Stromal cell of bone marrow (primary cell): ENCODE data around the gene NBPF20.
"Not testable (repeated sequence)": the region's sequence is repeated elsewhere in the genome, so short reads cannot be mapped to it uniquely, and the experiment has no call there.

Experiments used
- DNase-seq: peaks from one replicate; pipeline ENCODE4 v3.0.0-alpha.2; 2012; ENCODE audit warnings: low read depth

Gene NBPF20, protein sequence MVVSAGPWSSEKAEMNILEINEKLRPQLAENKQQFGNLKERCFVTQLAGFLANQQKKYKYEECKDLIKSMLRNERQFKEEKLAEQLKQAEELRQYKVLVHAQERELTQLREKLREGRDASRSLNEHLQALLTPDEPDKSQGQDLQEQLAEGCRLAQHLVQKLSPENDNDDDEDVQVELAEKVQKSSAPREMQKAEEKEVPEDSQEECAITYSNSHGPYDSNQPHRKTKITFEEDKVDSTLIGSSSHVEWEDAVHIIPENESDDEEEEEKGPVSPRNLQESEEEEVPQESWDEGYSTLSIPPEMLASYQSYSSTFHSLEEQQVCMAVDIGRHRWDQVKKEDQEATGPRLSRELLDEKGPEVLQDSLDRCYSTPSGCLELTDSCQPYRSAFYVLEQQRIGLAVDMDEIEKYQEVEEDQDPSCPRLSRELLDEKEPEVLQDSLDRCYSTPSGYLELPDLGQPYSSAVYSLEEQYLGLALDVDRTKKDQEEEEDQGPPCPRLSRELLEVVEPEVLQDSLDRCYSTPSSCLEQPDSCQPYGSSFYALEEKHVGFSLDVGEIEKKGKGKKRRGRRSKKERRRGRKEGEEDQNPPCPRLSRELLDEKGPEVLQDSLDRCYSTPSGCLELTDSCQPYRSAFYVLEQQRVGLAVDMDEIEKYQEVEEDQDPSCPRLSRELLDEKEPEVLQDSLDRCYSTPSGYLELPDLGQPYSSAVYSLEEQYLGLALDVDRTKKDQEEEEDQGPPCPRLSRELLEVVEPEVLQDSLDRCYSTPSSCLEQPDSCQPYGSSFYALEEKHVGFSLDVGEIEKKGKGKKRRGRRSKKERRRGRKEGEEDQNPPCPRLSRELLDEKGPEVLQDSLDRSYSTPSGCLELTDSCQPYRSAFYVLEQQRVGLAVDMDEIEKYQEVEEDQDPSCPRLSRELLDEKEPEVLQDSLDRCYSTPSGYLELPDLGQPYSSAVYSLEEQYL (N-terminal part only)

DNA sequence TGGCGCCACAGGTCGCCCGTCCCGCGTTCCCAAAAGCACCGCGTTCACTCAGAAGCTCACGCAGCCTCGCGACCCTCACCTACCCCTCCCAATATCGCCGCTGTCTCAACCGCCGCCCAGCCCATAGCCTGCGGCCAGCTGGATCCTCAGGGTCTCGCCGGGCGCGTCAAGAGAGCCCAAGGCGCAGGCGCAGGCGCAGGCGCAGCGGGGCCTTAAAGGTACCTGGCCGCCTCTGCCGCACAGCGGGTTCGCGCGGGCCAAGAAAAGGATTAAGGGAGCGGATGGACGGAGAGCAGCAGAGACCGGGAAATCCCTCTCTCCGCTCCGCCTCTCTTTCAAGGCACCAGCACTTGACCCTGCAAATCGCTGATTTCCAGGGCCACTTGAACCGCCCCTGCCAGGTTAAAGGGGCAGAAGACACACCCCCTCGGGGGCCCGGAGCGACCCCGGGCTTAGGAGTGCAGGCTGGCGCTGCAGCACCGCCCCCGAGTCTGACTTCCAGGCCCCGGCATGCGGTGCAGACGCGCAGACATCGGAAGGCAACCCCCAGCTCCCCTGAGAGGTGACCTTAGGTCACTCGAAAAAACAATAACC, at the start of gene NBPF20:
NBPF20 (minus strand) TSS at position 168 of the 594 bp plus-strand sequence. CDS start 20,331 bp downstream, outside the sequence.
- DNase-seq, result peak; percentile 33

DNA sequence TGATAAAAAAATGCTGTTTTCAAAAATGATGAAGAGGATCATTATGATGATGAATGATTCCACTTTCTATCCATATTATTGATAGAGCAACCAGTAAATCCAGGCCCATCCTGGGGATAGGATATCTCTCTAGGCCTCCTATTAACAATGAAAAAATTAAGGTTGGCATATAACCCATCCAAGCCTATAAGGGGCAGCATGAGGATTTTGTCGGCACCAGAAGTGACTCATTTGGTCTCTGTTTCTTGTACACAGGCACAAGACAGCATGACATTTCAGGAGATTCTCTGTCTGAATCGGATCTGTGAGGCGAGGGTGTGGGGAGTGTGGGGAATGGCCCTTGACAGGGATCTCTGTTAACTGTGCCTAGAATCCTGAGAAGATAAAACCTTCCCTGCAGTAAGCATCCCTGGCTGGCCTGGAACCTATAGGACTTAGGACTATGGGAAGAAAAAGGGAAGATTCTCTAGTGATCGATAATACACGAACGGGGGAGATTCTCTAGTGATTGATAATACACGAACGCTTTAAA, 49.5 kb upstream of the NBPF20 start:
- not testable (repeated sequence) for DNase-seq

DNA sequence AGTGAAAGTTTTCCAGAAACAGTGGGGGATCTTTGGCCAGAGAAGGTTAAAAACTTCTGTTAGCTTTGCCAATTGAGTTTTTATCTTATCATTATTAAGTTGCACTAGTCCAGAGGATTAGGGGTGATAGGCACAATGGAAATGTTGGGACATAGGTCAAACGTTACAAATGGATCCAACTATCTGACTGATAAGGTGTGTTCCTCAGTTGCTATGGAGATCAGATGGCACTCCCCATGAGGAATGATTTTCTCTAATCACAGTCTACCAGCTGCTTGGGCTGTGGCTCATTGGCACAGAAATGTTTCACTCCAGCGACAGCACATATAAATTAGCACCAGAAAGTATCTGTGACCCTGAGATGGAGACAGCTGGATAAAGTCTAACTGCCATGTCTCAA, 47.3 kb upstream of the NBPF20 start:
- not testable (repeated sequence) for DNase-seq

DNA sequence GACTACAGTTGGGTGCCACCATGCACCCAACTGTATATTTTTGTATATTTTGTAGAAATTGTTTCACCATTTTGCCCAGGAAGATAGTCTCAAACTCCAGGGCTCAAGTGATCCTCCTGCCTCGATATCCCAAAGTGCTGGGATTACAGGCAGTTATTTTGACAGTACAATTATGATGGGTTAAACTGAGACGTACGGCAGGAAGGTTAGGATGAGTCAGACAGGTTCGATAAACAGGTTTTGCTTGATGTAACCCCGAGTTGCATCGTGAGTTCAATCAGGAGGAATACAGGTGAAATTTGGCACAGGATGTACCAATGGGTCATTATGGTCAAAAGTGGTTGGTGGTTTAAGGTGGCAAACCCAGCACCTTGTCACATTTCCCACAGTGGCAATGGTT, 46.0 kb upstream of the NBPF20 start:
- DNase-seq, result not testable (repeated sequence)

DNA sequence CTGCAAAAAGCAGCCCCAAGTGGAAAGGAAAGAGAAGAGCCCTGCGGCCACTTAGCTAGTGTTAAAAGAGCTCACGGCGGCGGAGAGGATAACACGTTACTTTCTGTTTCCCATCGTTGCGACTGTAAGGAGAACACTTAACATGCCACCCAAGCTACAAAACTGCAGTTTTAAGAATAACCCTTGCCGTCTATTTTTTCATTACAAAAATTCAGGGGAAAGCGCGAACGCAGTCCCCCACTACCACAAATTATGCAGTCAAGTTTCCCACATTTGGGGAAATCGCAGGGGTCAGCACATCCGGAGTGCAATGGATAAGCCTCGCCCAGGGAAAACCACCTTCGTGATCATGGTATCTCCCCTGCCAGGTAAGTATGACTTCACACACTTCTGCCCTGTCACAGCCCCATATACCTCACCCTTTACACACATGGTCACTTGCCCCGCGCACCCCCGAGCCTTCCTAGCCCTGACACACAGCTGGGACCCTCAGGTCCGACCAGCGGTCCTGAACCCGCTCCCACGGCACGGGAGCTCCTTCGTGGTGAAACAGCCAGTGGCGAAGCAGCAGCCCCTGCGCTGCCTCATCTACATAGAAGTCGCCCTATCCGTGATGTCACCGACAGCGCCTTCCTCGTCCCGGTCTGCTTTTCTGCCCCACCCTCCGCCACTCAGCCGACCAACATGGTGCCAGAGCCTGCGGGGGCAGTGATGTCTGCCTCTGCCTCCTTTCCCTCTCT, 40.2 kb upstream of the NBPF20 start:
- DNase-seq, result peak; percentile 69

DNA sequence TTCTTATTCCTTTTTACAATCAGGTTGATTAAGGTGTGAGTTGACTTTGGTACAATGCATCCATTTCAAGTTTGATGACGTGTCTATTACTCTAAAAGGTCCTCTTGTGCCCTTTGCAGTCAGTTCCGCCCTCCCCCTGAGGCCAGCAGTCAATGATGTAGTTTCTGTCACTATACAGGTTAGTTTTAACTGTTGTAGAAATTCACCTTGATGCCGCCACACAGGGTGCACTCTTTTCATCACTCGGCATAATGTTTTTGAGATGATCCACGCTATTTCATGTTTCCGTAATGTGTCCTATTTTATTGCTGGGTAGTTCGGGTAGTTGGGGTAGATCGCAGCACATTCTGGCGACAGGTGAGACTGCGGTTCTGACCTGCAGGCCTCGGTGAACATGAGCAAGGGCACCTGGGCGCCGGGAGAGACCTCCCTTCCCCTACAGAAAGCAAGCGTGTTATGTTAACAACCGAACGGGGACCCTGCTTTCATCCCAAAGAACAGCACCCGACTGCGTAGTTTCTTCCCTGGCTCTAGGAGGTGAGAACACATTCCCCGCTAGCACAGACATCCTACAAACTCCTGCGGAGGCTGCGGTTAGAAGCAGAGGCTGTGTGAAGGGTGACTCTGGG, 39.4 kb upstream of the NBPF20 start:
- not testable (repeated sequence) for DNase-seq

DNA sequence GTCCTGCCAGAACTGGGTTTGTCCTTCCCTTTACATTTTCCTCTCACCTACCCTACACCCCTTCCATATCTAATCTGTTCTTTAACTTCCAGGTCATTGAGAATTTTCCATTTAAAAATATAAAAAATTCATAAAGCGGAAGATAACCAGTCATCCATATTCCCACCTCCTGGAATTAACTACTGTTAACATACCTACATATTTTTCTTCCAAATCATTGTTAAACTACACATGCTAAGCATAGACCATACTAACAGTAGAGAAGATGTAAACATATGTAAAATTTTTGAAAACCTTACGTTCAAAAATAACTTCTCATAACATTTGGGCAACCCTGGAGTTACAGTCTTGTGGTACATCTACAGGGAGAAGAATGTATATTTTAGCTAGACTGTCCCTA, 38.6 kb upstream of the NBPF20 start:
- not testable (repeated sequence) for DNase-seq

DNA sequence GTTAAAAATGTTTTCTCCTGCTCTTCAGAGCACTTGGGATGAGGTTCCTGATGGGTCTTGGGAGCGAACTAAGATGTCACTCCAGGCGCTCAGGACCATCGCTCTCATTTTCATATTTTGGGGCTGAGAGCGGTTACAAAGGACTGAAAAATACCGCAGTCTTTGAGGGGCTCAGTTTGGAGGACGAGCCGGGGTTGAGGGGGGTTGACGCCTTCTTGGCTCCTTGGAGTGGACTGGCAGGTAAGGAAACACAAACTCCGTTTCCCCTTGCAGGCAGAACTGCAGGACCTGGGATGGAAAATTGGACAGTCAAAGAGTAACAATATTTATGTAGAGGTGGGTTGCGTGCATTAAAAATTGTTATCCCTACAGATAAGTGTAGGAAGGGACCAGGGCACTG, 35.3 kb upstream of the NBPF20 start:
- DNase-seq, result not testable (repeated sequence)

DNA sequence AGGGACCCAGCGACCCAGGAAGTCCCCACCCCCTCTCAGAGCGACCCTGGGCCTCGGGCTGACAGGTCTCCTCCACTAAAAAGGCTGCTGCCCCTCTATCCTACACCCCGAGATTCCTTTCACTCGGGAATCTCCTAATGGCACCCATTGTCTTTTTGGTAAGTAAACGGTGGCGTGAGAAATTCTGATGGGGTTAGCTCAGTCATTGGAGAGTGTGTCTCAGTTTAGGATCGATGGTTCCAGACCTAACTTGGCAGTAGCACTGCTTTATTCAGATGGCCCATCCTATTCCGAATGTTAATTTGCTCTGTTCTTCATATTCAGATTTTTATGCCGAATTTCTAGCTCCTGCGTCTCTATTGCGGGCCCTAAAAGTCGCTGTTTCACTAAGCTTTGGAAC, 34.6 kb upstream of the NBPF20 start:
- DNase-seq, result not testable (repeated sequence)

DNA sequence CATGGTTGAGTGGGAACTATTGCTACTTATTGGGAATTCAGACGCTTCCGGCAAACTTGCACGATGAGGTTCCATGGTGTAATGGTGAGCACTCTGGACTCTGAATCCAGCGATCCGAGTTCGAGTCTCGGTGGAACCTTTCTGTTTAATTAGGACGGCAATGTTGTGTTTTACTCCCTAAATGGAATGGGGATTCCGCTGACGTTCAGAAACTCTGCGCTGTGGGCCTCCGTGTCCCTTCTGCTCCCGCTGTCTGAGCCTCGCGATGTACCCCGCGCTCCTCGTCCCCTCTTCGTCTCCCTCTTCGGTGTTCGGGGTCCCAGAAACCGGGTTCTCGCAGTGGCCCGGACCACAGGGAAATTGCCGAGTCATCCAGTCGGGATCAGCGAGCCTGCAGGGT, 34.2 kb upstream of the NBPF20 start:
- not testable (repeated sequence) for DNase-seq

DNA sequence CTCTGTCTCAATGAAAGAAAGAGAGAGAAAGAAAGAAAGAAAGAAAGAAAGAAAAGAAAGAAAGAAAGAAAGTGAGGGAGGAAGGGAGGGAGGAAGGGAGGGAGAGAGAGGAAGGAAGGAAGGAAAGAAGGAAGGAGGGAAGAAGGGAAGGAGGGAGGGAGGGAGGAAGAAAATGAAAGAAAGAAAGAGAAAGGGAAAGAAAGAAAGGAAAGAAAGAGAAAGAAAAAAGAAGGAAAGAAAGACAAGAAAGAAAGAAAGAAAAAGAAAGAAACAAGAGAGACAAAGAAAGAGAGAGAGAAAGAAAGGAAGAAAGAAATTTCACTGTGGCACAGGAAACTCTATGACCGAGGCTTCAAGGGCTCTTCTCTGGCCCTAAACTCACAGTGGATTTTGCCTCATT, 33.7 kb upstream of the NBPF20 start:
- not testable (repeated sequence) for DNase-seq

DNA sequence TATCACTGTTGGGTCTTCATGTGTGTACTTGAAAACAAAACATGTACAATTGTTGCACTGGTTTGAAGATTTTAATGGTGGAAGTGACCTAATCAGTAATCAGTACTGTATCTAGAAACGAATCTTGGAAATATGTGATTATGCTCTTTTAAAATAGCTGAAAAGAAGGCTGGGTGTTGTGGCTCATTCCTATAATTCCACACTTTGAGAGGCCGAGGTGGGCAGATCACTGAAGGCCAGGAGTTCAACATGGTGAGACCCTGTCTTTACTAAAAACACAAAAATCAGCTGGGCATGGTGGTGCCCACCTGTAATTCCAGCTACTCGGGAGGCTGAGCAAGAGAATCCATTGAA, 29.4 kb upstream of the NBPF20 start:
- not testable (repeated sequence) for DNase-seq

DNA sequence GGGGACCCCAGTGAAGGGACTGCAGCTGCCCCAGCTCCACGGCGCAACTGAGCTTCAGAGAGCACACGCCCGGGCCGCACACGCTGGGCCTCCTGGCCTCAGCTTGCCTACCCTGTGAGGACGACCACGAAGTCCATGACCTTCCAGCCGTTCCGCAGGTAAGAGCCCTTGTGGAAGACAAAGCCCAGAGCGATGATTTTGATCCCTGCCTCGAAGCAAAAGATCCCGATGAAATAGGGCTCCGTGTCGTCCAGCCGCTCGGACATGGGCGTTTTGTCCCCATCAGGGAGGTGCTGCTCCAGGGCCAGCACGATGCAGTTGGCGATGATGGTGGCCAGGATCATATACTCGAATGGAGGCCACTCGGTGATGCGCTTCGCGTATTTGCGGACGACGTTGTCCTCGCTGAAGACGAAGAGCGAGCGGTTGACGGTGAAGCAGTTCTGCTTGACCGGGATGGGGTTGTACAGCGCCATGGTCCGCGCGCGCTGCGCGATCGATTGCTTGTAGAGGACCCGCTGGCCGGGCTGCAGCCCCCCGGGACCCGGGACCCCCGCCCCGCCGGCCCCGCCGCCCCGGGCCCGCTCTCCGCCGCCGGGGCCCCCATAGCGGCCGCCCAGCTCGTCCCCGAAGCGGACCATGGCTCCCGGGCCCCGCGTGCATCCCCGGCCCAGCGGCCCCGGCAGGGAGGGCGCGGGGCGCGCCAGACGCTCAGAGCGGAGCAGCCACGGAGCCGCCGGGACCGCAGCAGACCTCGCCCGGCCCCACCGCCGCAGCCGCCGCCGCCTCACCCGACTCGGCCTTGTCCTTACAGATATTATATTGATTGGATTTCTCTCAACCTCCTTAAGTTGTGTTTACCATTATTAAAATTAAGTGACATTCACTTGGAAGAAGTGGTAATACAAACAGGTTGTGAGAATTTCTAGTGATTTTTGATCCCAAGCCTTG, 28.7 kb upstream of the NBPF20 start:
- not testable (repeated sequence) for DNase-seq

DNA sequence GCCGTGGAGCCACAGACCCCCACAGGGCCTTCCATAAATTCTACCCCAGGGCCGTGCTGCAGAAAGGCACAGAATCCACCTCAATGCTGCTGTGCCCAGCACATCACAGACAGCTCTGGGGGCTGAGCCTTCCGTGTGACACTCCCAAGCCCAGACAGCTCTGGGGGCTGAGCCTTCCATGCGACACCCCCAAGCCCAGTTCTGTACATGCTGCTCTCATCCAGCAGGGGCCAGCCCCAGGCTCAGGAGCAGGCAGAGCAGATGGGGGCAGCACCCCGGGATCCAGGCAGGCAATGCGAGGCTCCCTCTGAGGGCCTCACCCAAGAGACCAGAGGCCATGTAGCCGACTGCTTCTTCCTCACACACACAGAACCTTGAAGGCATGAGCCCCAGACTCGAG, 27.1 kb upstream of the NBPF20 start:
- not testable (repeated sequence) for DNase-seq

DNA sequence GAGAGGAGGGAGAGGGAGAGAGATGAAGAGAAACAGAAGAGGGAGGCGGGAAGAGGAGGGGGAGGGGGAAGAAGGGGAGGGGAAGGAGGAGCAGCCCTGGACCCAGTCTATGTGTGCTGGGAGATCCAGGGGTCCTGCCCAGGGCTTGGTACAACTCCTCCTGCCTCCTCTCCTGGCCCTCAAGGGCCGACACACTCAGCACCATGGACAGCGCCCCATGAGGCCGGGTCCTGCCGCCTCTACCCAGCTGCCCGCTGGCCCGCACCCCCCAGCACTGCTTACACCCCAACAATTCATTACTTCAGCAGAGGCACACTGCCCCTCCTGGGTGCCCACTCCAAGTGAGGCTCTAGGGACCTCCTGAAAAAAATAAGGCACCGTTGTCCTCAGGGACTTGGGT, 26.5 kb upstream of the NBPF20 start:
- not testable (repeated sequence) for DNase-seq

DNA sequence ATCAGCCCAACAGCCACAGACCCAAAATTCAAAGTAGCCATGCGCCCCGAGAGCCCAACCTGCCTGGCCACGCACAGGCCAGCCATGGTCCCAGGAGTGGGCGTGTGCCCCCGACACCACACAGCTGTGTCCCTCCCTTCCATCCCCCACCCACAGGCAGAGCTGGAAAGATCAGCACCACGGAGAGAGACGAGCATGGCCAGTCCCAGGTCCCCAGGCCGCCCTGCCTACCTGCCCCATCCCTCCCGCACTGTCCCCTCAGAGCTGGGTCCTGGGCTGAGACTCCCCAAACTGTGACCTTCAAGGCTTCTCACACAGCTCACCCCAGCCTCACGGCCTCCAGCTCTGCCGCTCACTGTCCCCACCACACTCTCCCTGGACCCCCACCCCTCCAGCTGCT, 19.8 kb upstream of the NBPF20 start:
- not testable (repeated sequence) for DNase-seq

DNA sequence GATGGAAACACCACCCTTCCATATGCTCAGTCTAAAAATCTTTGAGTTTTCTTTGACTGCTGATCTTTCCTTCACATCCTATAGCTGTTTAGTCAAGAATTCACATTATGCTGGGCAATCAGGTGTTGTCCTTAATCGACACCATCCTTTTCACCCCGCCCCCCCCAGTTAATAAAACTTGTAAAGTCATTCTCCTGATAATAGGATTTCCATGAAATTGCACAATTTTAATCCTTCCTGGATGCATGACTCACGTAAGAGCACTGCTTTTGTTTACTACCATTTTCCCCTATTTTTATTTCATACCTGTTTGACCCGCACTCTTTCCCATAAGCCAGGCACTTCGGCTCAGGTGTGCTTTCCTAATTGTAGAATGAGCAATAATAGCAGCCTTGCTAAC, 16.9 kb upstream of the NBPF20 start:
- DNase-seq, result not testable (repeated sequence)

DNA sequence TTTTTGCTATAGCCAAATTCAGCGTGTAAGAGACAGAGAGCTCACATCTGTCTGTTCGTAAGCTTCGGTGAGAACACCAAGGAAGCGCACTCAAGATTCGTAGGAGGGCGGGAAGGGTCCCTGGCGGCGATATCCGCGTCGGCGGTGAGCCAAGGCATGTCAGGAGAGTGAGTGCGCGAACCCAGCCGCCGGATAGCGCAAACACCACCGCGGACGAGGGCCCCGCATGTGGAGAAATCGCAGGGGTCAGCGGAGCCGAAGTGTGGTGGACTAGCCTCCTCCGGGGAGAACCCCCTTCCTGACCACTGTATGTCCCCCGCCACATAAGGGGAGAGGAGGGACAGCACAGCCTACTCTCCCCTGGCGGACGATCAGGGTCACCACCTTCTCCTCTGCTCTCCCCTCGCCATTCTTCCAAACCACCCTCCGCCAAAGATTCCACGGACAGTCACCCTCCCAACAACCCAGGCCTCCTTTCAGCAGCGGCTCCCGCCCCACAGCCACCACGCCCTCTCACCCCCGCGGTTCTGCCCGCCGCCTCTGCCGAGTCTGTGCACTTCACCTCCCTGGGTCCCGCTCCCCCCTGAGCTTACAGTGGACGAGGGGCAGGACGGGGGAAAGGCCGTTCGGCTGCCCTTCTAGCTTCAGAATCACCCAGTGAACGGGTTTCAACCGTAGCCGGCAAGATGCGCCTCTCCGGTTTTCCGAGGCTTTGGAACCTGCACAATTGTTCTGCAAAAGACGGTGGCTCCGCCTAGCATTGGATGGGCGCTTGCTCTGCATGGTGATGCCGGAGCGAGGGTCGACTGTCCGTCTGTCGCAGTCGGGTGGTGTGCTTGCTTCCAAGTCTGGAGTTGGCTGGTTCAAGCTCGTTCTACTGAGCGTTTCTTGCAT, 6.2 kb upstream of the NBPF20 start:
- DNase-seq, result not testable (repeated sequence)

DNA sequence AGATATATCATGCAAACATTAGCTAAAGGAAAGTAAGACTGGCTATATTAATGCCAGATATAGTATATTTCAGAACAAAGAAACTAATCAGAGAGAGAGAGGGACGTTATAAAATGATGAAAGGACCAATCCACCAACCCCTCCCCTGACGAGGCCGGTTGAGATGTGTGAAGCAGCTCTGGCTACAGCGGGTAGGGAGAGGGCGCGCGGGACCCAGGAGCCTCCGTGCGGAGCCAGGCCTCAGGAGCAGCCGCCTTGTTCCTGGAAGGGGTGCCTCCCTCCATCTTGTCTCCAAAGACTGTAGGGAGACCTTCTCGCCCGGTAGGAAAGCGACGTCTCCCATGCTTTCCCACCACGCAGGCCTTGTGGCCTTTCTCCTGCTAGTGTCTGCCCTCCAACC, 5.4 kb upstream of the NBPF20 start:
- DNase-seq, result not testable (repeated sequence)
